ENCODE data around the gene ABCB9. TPM values are rescaled to one million over a fixed set of nuclear protein-coding genes. Genes with fewer than 3 reads are reported as not detected.
"Not testable (repeated sequence)": the region's sequence is repeated elsewhere in the genome, so short reads cannot be mapped to it uniquely, and the experiment has no call there.

ABCB9 gene
- total RNA-seq, 1 donor = 12.1 TPM

GRCh38 chr12:122908915-122909314, 57.3 kb downstream of the ABCB9 start:
- no peak for TF ChIP-seq CTCF (IDR thresholded peaks at IDR 0.05; ENCODE audit: insufficient read depth, low read depth, low read length)
- no peak overlapping the region for H3K4me3 ChIP-seq (ENCODE audit: low read depth, low read length)
- no peak for DNase-seq (ENCODE audit: low read depth)

GRCh38 chr12:122905258-122905657, 61.0 kb downstream of the ABCB9 start:
- not testable (repeated sequence) for H3K4me3 ChIP-seq (ENCODE audit: low read depth, low read length); DNase-seq (ENCODE audit: low read depth)

GRCh38 chr12:122903693-122904034, 62.6 kb downstream of the ABCB9 start:
- H3K4me3 ChIP-seq (ENCODE audit: low read depth, low read length) = no peak overlapping the region
- no peak for DNase-seq (ENCODE audit: low read depth)
- no peak for TF ChIP-seq CTCF (IDR thresholded peaks at IDR 0.05; ENCODE audit: insufficient read depth, low read depth, low read length)

- H3K4me3 ChIP-seq (ENCODE audit: low read depth, low read length) = no peak overlapping the region
Observed at GRCh38 chr12:122902854-122903692, 63.2 kb downstream of the ABCB9 start.

GRCh38 chr12:122899887-122900286, 66.4 kb downstream of the ABCB9 start:
- no peak overlapping the region for H3K4me3 ChIP-seq (ENCODE audit: low read depth, low read length)
- no peak for TF ChIP-seq CTCF (IDR thresholded peaks at IDR 0.05; ENCODE audit: insufficient read depth, low read depth, low read length)

More at GRCh38 chr12:122902854-122903692, 63.2 kb downstream of the ABCB9 start:
- no peak for TF ChIP-seq CTCF (IDR thresholded peaks at IDR 0.05; ENCODE audit: insufficient read depth, low read depth, low read length)
- DNase-seq (ENCODE audit: low read depth) = no peak

GRCh38 chr12:122896662-122897061, 69.6 kb downstream of the ABCB9 start:
- no peak for DNase-seq (ENCODE audit: low read depth)
- no peak overlapping the region for H3K4me3 ChIP-seq (ENCODE audit: low read depth, low read length)
- TF ChIP-seq CTCF (IDR thresholded peaks at IDR 0.05; ENCODE audit: insufficient read depth, low read depth, low read length) = no peak

More at GRCh38 chr12:122899887-122900286, 66.4 kb downstream of the ABCB9 start:
- no peak for DNase-seq (ENCODE audit: low read depth)

GRCh38 chr12:122895704-122896636, 70.3 kb downstream of the ABCB9 start, which contains the start of gene VPS37B:
Gene VPS37B, minus strand, starts transcription at chr12:122896124. Its CDS starts 62 bp downstream, at chr12:122896062.
- peak within 1 kb of the TSS; percentile 92 for H3K4me3 ChIP-seq (ENCODE audit: low read depth, low read length)
- DNase-seq (ENCODE audit: low read depth) = peak; percentile 87
- no peak for TF ChIP-seq CTCF (IDR thresholded peaks at IDR 0.05; ENCODE audit: insufficient read depth, low read depth, low read length)
